Upper lobe of left lung (tissue), 4 donors: Measurements from ENCODE around the gene CNTNAP1.

ENCODE experiments used
- EP300 ChIP-seq, 4 donors: sonication (generic); formaldehyde crosslinking; IDR thresholded peaks; one replicate each; pipeline ENCODE4 v1.5.1; 2017; ENCODE audit warnings: antibody characterized with exemption in 4 of 4, control low read depth in 2 of 4
- POLR2A ChIP-seq, 4 donors: fragments of 450-650 bp; IDR thresholded peaks; one replicate each; pipeline ENCODE4 v1.5.1; 2016 to 2017; ENCODE audit warnings: antibody characterized with exemption in 4 of 4, mild to moderate bottlenecking in 2 of 4
- POLR2AphosphoS5 ChIP-seq, 2 donors: sonication (generic); formaldehyde crosslinking; IDR thresholded peaks; one replicate each; pipeline ENCODE4 v1.5.1; 2017; ENCODE audit warnings: antibody characterized with exemption in 2 of 2
- TF ChIP-seq, protein P1 (sequence below), 6 experiments: fragments of 450-650 bp in 4 of 6; fragments of 200-600 bp in 2 of 6; sonication (generic) in 2 of 6; IDR thresholded peaks; one replicate each; pipeline ENCODE4 v1.5.1; 2016 to 2019; ENCODE audit warnings: antibody characterized with exemption in 6 of 6

DNA sequence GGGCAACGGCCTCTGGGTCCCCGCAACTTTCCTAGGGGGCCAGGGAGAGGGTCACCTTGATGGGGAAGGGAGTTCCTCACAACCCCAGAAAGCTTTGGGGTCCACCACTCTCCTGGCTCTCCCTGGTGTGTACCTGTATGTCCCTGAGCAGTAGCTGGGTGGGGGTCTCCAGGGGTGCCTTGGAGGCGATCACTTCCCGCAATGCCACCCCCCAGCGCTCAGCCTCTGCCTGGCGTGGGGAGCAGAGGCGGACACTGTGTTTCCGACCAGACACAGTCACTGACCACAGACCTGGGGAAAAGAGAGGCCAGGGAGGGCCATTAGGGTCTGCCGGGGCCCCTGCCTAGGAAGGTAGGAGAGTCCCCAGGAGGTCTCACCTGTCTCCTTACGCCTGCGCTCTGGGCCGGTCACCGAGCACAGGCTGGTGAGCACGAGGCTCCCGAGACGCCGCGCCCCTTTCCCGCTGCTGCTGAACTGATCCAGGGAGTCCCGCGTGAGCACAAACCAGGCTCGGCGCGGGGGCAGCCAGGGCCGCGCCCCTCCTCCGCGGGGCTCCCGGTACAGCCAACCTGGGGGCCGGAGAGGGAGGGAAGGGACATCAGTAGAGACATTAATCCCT, 9.0 kb upstream of the CNTNAP1 start:
- TF ChIP-seq, protein P1, sequence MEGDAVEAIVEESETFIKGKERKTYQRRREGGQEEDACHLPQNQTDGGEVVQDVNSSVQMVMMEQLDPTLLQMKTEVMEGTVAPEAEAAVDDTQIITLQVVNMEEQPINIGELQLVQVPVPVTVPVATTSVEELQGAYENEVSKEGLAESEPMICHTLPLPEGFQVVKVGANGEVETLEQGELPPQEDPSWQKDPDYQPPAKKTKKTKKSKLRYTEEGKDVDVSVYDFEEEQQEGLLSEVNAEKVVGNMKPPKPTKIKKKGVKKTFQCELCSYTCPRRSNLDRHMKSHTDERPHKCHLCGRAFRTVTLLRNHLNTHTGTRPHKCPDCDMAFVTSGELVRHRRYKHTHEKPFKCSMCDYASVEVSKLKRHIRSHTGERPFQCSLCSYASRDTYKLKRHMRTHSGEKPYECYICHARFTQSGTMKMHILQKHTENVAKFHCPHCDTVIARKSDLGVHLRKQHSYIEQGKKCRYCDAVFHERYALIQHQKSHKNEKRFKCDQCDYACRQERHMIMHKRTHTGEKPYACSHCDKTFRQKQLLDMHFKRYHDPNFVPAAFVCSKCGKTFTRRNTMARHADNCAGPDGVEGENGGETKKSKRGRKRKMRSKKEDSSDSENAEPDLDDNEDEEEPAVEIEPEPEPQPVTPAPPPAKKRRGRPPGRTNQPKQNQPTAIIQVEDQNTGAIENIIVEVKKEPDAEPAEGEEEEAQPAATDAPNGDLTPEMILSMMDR (IDR thresholded peaks at IDR 0.05): no peak
- TF ChIP-seq POLR2A (IDR thresholded peaks at IDR 0.05): no peak
- TF ChIP-seq POLR2AphosphoS5 (IDR thresholded peaks at IDR 0.05): no peak
- TF ChIP-seq EP300 (IDR thresholded peaks at IDR 0.05): no peak
